GM12878 (cell line): ENCODE measurements around the gene AKAP13. TPM values are rescaled to one million over a fixed set of nuclear protein-coding genes. Genes with fewer than 3 reads are reported as not detected.

Experiments
- ATAC-seq: fragments of 200-7000 bp; cut with Tn5 transposase; 3 replicates; pipeline ENCODE4 v1.9.1; 2020; ENCODE audit warnings: mild to moderate bottlenecking, moderate library complexity
- BruUV-seq: library from RNA; stranded (reverse); fragments of 400-500 nt; replicated peaks from 2 replicates; lab custom pipeline; 2021; lab: Mats Ljungman, UMichigan
- CTCF ChIA-PET: fragments of 300-600 bp; sonication (Branson Sonifier 250); formaldehyde crosslinking; extraction: SDS; loops from one replicate; lab custom pipeline; 2021; ENCODE audit warnings: inconsistent platforms; lab: Yijun Ruan, JAX
- POLR2A ChIA-PET: fragments of 350-600 bp; formaldehyde crosslinking; extraction: SDS; loops from one replicate; lab custom pipeline; 2021; ENCODE audit warnings: inconsistent platforms; lab: Charles Lee
- RAD21 ChIA-PET: fragments of 300-600 bp; sonication (Branson Sonifier 250); formaldehyde crosslinking; loops from one replicate; lab custom pipeline; 2023; ENCODE audit warnings: antibody characterized with exemption; ENCODE audit not compliant: unreplicated experiment; lab: Charles Lee
- SMC1A ChIA-PET: fragments of 300-600 bp; sonication (Branson Sonifier 250); formaldehyde crosslinking; loops from one replicate; lab custom pipeline; 2023; ENCODE audit not compliant: unreplicated experiment, uncharacterized antibody; lab: Charles Lee
- DNase-seq: peaks from one replicate; pipeline ENCODE4 v3.0.0-alpha.2; 2011; ENCODE audit warnings: low read depth, low spot score
- FAIRE-seq: peaks from 3 replicates; lab custom pipeline; 2011; peaks lifted over from hg19 to GRCh38; lab: Jason Lieb, UNC
- H2AFZ ChIP-seq: 2 replicates; pipeline ENCODE4 v1.6.0; 2011; ENCODE audit warnings: low read depth, low read length, control low read depth; ENCODE audit not compliant: control insufficient read depth
- H3K27ac ChIP-seq: 2 replicates; pipeline ENCODE4 v1.5.1; 2011; ENCODE audit warnings: control low read depth; ENCODE audit not compliant: control insufficient read depth, insufficient read depth
- H3K27me3 ChIP-seq, 2 experiments: replicated peaks in 1 of 2; 2 replicates each; pipeline versions ENCODE4 v1.6.0 to v1.6.1; 2011; ENCODE audit warnings: low read length in 1 of 2; ENCODE audit not compliant: control insufficient read depth in 2 of 2, insufficient read depth in 2 of 2
- H3K36me3 ChIP-seq, 2 experiments: 2 replicates each; pipeline ENCODE4 v1.5.1; 2011; ENCODE audit warnings: low read length in 1 of 2; ENCODE audit not compliant: control insufficient read depth in 2 of 2, insufficient read depth in 2 of 2
- H3K4me1 ChIP-seq: 2 replicates; pipeline ENCODE4 v1.6.1; 2011; ENCODE audit warnings: mild to moderate bottlenecking, low read length, moderate library complexity, mixed read lengths; ENCODE audit not compliant: control insufficient read depth, insufficient read depth
- H3K4me2 ChIP-seq: 2 replicates; pipeline ENCODE4 v1.6.0; 2011; ENCODE audit warnings: control low read depth; ENCODE audit not compliant: control insufficient read depth, insufficient read depth
- H3K4me3 ChIP-seq: fragments of 200-600 bp; sonication (generic); 2 replicates; pipeline ENCODE4 v1.5.1; 2016
- H3K79me2 ChIP-seq: 2 replicates; pipeline ENCODE4 v1.6.0; 2011; ENCODE audit warnings: low read length; ENCODE audit not compliant: control insufficient read depth, insufficient read depth
- H3K9ac ChIP-seq: 2 replicates; pipeline ENCODE4 v1.8.0; 2011; ENCODE audit warnings: low read length, control low read depth, mixed read lengths; ENCODE audit not compliant: control insufficient read depth, insufficient read depth
- H3K9me3 ChIP-seq: replicated peaks from 3 replicates; pipeline ENCODE4 v1.5.1; 2011; ENCODE audit warnings: mild to moderate bottlenecking, low read length; ENCODE audit not compliant: control insufficient read depth, insufficient read depth
- H4K20me1 ChIP-seq: 2 replicates; pipeline ENCODE4 v1.6.0; 2011; ENCODE audit not compliant: control insufficient read depth, insufficient read depth
- BRCA1 ChIP-seq: IDR thresholded peaks from 2 replicates; pipeline ENCODE4 v1.6.1; 2011; ENCODE audit warnings: low read depth, low read length, improper control_type of control experiment
- FOS ChIP-seq: IDR thresholded peaks from 3 replicates; pipeline ENCODE4 v1.6.1; 2011; ENCODE audit warnings: borderline replicate concordance; ENCODE audit not compliant: insufficient read length; ENCODE audit errors: extremely low read depth
- GABPA ChIP-seq: IDR thresholded peaks from 2 replicates; pipeline ENCODE4 v1.6.1; 2014; ENCODE audit warnings: antibody characterized with exemption, low read depth, mild to moderate bottlenecking, inconsistent platforms
- HDAC2 ChIP-seq: fragments of 200-600 bp; sonication (generic); IDR thresholded peaks from 2 replicates; pipeline ENCODE4 v1.6.1; 2017
- MEF2A ChIP-seq: IDR thresholded peaks from 2 replicates; pipeline ENCODE4 v1.6.1; 2011; ENCODE audit warnings: low read depth, mild to moderate bottlenecking, low read length, moderate library complexity; ENCODE audit not compliant: insufficient read depth
- NFYB ChIP-seq: IDR thresholded peaks from 2 replicates; pipeline ENCODE4 v1.6.1; 2011; ENCODE audit warnings: low read depth, mild to moderate bottlenecking, low read length, improper control_type of control experiment, moderate library complexity; ENCODE audit not compliant: insufficient read depth
- PML ChIP-seq: IDR thresholded peaks from 2 replicates; pipeline ENCODE4 v1.6.1; 2012; ENCODE audit warnings: low read length, inconsistent platforms
- POLR2A ChIP-seq: IDR thresholded peaks from 2 replicates; pipeline ENCODE4 v1.6.1; 2011; ENCODE audit warnings: low read depth, mild to moderate bottlenecking, low read length
- RUNX3 ChIP-seq: IDR thresholded peaks from 2 replicates; pipeline ENCODE4 v1.6.1; 2012; ENCODE audit warnings: low read length, inconsistent platforms
- SIX5 ChIP-seq: IDR thresholded peaks from 2 replicates; pipeline ENCODE4 v1.6.1; 2011; ENCODE audit warnings: mild to moderate bottlenecking, low read depth, low read length, moderate library complexity; ENCODE audit not compliant: severe bottlenecking
- SUPT20H ChIP-seq: IDR thresholded peaks from 2 replicates; pipeline ENCODE4 v1.6.1; 2011; ENCODE audit warnings: low read depth, mild to moderate bottlenecking, low read length, moderate library complexity, borderline replicate concordance; ENCODE audit not compliant: control insufficient read depth
- ZNF687 ChIP-seq: fragments of 450-650 bp; IDR thresholded peaks from 2 replicates; pipeline ENCODE4 v1.6.1; 2017; ENCODE audit warnings: mild to moderate bottlenecking, moderate library complexity
- WGBS: methylation state at CpG from one replicate; pipeline ENCODE4 v1.1.6; 2016; ENCODE audit warnings: low lambda C conversion rate; ENCODE audit not compliant: insufficient replicate concordance, insufficient coverage; ENCODE audit errors: missing lambda C conversion rate; 5-methylcytosine and 5-hydroxymethylcytosine counted together
- in situ Hi-C: fragments of 300-500 bp; cut with MboI; formaldehyde crosslinking; loops from 9 replicates; pipeline ENCODE4 v1.14.3; 2018; ENCODE audit warnings: mixed read lengths
- intact Hi-C: fragments of 100-400 bp; cut with micrococcal nuclease; formaldehyde crosslinking; loops from one replicate; pipeline ENCODE4 v1.14.2; 2022; ENCODE audit not compliant: unreplicated experiment
- polyA plus RNA-seq, 11 experiments: library from polyadenylated mRNA; depleted of rRNA in 4 of 11; unstranded in 6 of 11; stranded (reverse) in 5 of 11; fragments of >200 nt; fragmentation: Nextera tagmentation in 4 of 11; fragmentation: Illumina TruSeq in 1 of 11; extraction: Ambion mirVana in 4 of 11; extraction: Trizol in 1 of 11; gene quantifications; 1 replicate in 1 of 11; 2 replicates in 10 of 11; pipeline versions ENCODE4 v1.2.1 to v1.2.3, GENCODE V29; 2011 to 2016; ENCODE audit warnings: inconsistent platforms in 2 of 11, missing spikeins in 2 of 11, low read depth in 1 of 11
- total RNA-seq, 4 experiments: library from RNA; depleted of rRNA in 3 of 4; stranded (reverse); fragments of >200 nt in 3 of 4; fragmentation: Illumina TruSeq in 1 of 4; extraction: Trizol in 1 of 4; gene quantifications; 2 replicates each; pipeline versions ENCODE4 v1.2.1 to v1.2.3, GENCODE V29; 2013 to 2021

The AKAP13 gene
- total and polyA plus RNA-seq, 10 of the 15 experiments (the other 5 are each of a cell fraction or from before 2014, with no cell fraction given), result 14.4 to 74.9 (median 55.1) TPM

- POLR2A ChIA-PET, result no interaction called here
- DNase-seq (no peak), ATAC-seq (peak; percentile 33), FAIRE-seq (no peak)
- CTCF ChIA-PET, result no interaction called here
- Histone ChIP-seq H3K27ac (peak overlapping the region; percentile 82), H3K36me3 (peaks cover 18 to 43% of the 10 kb centered on the region in 2 experiments), H3K4me1 (peaks cover 50% of the 10 kb centered on the region), H2AFZ (no peak overlapping the region), H3K4me3 (no peak overlapping the region), H3K79me2 (peaks cover 19% of the 10 kb centered on the region), H3K9me3 (no peaks in the 10 kb centered on the region), H3K9ac (no peak overlapping the region), H4K20me1 (no peaks in the 10 kb centered on the region), H3K27me3 (no peaks in the 10 kb centered on the region), H3K4me2 (peak overlapping the region; percentile 3; the same call in 1 of the 2 replicates)
- WGBS, result 2% methylated on average over 3 of the region's 3 CpGs
- no TSS peak for BruUV-seq
- SMC1A ChIA-PET, result no interaction called here
- intact Hi-C loops, result no loop called here
- RAD21 ChIA-PET, result no interaction called here
- in situ Hi-C loops, result no loop called here
- TF ChIP-seq RUNX3 (peak; percentile 21; the same call in 1 of the 2 replicates), MEF2A (no peak), FOS (no peak), SUPT20H (no peak), NFYB (no peak), BRCA1 (no peak), GABPA (no peak), ZNF687 (0 out of 2 replicates have a peak, but pooled peaks have one; percentile 33), SIX5 (no peak), HDAC2 (no peak), POLR2A (no peak), PML (no peak)
- TF ChIP-seq, all 136 proteins: peak for 2
Observed at GRCh38 chr15:85716261-85716660, 335.9 kb downstream of the AKAP13 start.
